HL-60 (cell line): ENCODE data around the gene ITIH5.

Experiments used
- CTCF ChIP-seq: IDR thresholded peaks from one replicate; pipeline ENCODE4 v1.5.1; 2011; ENCODE audit warnings: low read length, control low read depth, inconsistent platforms; ENCODE audit not compliant: insufficient read depth
- GABPA ChIP-seq: IDR thresholded peaks from 2 replicates; pipeline ENCODE4 v1.6.1; 2012; ENCODE audit warnings: low read depth
- POLR2AphosphoS5 ChIP-seq: IDR thresholded peaks from 2 replicates; pipeline ENCODE4 v1.6.1; 2012; ENCODE audit warnings: low read depth
- SPI1 ChIP-seq: IDR thresholded peaks from 2 replicates; pipeline ENCODE4 v1.6.1; 2012; ENCODE audit warnings: low read depth, mild to moderate bottlenecking, borderline replicate concordance
- TF ChIP-seq, protein P1 (sequence below): IDR thresholded peaks from 2 replicates; pipeline ENCODE4 v1.6.1; 2012; ENCODE audit warnings: low read depth; ENCODE audit not compliant: insufficient replicate concordance

DNA sequence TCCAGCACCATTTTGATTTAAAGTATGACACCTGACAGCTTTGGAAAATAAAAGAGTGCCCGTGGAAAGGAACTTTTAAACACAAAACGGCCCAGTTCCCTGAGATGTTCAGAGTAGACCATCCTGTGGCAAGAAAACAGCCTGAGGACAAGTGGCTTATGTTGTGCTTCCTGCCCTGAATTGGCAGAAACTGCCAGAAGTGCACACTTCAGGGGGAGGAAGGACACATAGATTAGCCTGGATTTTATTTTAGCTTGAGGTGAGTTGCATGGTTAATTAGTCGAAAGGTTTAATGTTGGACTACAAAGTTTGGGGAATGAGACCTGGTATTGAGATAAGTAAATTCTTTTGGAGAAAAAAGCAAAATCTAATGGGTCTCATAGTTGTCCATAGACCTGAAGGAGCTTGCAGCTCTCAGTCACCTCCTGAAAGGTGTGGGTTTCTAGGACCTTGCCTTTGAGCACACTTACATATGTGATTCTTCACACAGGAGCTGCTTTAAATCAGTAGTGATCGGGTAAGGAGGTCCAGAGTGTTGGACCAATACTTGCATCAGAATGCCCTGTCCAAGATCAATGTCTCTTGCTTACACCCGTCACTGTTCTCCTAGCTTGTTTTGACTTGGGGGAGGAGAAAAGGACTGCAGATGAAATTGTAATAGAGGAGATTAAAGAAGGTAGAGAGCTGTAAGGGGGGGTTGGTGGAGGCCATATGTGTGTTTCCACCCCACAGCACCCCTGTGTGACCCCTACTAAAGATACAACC is 41.3 kb upstream of the ITIH5 start:
- TF ChIP-seq CTCF (no peak), POLR2AphosphoS5 (no peak), GABPA (no peak), SPI1 (no peak)
- TF ChIP-seq, protein P1, sequence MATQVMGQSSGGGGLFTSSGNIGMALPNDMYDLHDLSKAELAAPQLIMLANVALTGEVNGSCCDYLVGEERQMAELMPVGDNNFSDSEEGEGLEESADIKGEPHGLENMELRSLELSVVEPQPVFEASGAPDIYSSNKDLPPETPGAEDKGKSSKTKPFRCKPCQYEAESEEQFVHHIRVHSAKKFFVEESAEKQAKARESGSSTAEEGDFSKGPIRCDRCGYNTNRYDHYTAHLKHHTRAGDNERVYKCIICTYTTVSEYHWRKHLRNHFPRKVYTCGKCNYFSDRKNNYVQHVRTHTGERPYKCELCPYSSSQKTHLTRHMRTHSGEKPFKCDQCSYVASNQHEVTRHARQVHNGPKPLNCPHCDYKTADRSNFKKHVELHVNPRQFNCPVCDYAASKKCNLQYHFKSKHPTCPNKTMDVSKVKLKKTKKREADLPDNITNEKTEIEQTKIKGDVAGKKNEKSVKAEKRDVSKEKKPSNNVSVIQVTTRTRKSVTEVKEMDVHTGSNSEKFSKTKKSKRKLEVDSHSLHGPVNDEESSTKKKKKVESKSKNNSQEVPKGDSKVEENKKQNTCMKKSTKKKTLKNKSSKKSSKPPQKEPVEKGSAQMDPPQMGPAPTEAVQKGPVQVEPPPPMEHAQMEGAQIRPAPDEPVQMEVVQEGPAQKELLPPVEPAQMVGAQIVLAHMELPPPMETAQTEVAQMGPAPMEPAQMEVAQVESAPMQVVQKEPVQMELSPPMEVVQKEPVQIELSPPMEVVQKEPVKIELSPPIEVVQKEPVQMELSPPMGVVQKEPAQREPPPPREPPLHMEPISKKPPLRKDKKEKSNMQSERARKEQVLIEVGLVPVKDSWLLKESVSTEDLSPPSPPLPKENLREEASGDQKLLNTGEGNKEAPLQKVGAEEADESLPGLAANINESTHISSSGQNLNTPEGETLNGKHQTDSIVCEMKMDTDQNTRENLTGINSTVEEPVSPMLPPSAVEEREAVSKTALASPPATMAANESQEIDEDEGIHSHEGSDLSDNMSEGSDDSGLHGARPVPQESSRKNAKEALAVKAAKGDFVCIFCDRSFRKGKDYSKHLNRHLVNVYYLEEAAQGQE = no peak
